ENCODE results near the gene PCDHGC5.

GRCh38 chr5:141532726-141533125 is 43.8 kb downstream of the PCDHGC5 start:
- TF ChIP-seq TSHZ2 (CRISPR knock-in tag; IDR thresholded peaks at IDR 0.05) (no peak), SNAI2 (CRISPR knock-in tag; IDR thresholded peaks at IDR 0.05) (no peak), CREB5 (CRISPR knock-in tag; IDR thresholded peaks at IDR 0.05; ENCODE audit: low read depth) (no peak), ZNF565 (CRISPR knock-in tag; conservative IDR thresholded peaks at IDR 0.05; ENCODE audit: low read depth) (no peak), ZFP30 (CRISPR knock-in tag; IDR thresholded peaks at IDR 0.05) (no peak), CSRNP3 (CRISPR knock-in tag; IDR thresholded peaks at IDR 0.05) (no peak), OSR1 (CRISPR knock-in tag; IDR thresholded peaks at IDR 0.05) (no peak), ZFP3 (CRISPR knock-in tag; IDR thresholded peaks at IDR 0.05) (no peak), PATZ1 (CRISPR knock-in tag; IDR thresholded peaks at IDR 0.05; ENCODE audit: borderline replicate concordance) (no peak)

Measured in SK-N-SH treated with all-trans-retinoic acid at 6 μM for 48 hours (cell line).